ENCODE data around the gene C9orf152. TPM values are rescaled to one million over a fixed set of nuclear protein-coding genes. Genes with fewer than 3 reads are reported as not detected.

The C9orf152 gene
- total and polyA plus RNA-seq, 2 experiments from 2014 or later, result not detected

DNA sequence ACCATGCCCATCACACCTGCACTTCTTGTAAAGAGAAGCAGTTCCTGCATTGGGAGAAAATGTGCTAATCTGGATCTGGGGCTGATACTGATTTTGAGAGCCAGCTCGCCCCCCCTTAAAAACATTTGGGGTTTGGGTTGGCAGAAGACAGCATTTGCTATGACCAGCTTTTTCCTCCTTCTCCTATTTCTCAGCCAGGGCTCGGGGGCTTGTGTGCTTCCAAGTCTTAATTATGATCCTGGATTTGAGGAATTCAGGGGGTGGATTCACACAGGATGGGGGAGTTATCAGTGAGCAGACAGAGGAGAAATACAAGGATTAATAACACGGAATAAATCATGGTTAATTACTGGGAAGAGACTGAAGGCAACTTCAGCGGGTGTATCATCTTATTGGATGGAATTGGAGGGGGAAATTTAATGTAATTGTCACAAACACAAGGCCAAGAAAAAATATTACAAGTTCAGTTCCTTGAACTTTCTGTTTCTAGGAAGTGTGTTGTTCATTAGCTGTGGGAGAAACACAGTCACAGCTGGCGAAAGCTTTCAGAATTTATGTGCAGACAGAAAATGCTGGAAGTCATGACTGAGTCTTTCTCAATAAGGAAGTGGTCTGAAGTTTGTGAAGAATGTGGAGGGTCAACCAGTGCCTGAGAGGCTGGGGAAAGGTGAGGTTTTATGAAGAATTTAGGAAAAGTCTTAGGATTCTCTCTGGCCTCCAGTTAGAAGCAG is 15.3 kb downstream of the C9orf152 start:
- no peak for ATAC-seq
- Histone ChIP-seq H3K4me2 (no peak overlapping the region), H2AFZ (no peak overlapping the region), H3F3A (replicated peaks; ENCODE audit: low read depth) (no peaks in the 10 kb centered on the region), H3K4me1 (ENCODE audit: insufficient read depth) (no peaks in the 10 kb centered on the region), H3K36me3 (ENCODE audit: insufficient read depth) (no peaks in the 10 kb centered on the region), H4K20me1 (replicated peaks; ENCODE audit: insufficient read depth) (no peaks in the 10 kb centered on the region), H3K27me3 (ENCODE audit: insufficient read depth) (no peaks in the 10 kb centered on the region), H3K9me2 (ENCODE audit: insufficient read depth) (0 out of 2 replicates have a peak, but pooled peaks cover 4% of the 10 kb centered on the region), H3K27ac (ENCODE audit: low read depth) (no peak overlapping the region), H3K79me2 (replicated peaks; ENCODE audit: insufficient read depth) (no peaks in the 10 kb centered on the region), H3K4me3 (no peak overlapping the region)
- Mint-ChIP-seq H3K9me3 (no peaks in the 10 kb centered on the region), H3K27ac (no peak overlapping the region), H3K4me1 (0 out of 3 replicates have a peak, but pooled peaks cover 3% of the 10 kb centered on the region), H3K4me3 (no peak overlapping the region), H3K27me3 (ENCODE audit: insufficient read depth, low read depth, poor library complexity) (peaks cover 5% of the 10 kb centered on the region), H3K36me3 (ENCODE audit: low read depth) (no peaks in the 10 kb centered on the region)
- TF ChIP-seq JUNB (IDR thresholded peaks at IDR 0.05; ENCODE audit: unreplicated experiment), result no peak
- TF ChIP-seq STAT1 (IDR thresholded peaks at IDR 0.05; ENCODE audit: unreplicated experiment), result no peak
- TF ChIP-seq, protein P1, sequence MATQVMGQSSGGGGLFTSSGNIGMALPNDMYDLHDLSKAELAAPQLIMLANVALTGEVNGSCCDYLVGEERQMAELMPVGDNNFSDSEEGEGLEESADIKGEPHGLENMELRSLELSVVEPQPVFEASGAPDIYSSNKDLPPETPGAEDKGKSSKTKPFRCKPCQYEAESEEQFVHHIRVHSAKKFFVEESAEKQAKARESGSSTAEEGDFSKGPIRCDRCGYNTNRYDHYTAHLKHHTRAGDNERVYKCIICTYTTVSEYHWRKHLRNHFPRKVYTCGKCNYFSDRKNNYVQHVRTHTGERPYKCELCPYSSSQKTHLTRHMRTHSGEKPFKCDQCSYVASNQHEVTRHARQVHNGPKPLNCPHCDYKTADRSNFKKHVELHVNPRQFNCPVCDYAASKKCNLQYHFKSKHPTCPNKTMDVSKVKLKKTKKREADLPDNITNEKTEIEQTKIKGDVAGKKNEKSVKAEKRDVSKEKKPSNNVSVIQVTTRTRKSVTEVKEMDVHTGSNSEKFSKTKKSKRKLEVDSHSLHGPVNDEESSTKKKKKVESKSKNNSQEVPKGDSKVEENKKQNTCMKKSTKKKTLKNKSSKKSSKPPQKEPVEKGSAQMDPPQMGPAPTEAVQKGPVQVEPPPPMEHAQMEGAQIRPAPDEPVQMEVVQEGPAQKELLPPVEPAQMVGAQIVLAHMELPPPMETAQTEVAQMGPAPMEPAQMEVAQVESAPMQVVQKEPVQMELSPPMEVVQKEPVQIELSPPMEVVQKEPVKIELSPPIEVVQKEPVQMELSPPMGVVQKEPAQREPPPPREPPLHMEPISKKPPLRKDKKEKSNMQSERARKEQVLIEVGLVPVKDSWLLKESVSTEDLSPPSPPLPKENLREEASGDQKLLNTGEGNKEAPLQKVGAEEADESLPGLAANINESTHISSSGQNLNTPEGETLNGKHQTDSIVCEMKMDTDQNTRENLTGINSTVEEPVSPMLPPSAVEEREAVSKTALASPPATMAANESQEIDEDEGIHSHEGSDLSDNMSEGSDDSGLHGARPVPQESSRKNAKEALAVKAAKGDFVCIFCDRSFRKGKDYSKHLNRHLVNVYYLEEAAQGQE (IDR thresholded peaks at IDR 0.05; ENCODE audit: unreplicated experiment), result no peak
- no peak for TF ChIP-seq ZNF114 (CRISPR knock-in tag; IDR thresholded peaks at IDR 0.05)
- TF ChIP-seq CREB1 (CRISPR knock-in tag; IDR thresholded peaks at IDR 0.05; ENCODE audit: low read depth), result no peak
- TF ChIP-seq, protein P2, sequence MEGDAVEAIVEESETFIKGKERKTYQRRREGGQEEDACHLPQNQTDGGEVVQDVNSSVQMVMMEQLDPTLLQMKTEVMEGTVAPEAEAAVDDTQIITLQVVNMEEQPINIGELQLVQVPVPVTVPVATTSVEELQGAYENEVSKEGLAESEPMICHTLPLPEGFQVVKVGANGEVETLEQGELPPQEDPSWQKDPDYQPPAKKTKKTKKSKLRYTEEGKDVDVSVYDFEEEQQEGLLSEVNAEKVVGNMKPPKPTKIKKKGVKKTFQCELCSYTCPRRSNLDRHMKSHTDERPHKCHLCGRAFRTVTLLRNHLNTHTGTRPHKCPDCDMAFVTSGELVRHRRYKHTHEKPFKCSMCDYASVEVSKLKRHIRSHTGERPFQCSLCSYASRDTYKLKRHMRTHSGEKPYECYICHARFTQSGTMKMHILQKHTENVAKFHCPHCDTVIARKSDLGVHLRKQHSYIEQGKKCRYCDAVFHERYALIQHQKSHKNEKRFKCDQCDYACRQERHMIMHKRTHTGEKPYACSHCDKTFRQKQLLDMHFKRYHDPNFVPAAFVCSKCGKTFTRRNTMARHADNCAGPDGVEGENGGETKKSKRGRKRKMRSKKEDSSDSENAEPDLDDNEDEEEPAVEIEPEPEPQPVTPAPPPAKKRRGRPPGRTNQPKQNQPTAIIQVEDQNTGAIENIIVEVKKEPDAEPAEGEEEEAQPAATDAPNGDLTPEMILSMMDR (conservative IDR thresholded peaks at IDR 0.05; ENCODE audit: low read depth in 2 of 2), result no peak
- TF ChIP-seq, protein P3, sequence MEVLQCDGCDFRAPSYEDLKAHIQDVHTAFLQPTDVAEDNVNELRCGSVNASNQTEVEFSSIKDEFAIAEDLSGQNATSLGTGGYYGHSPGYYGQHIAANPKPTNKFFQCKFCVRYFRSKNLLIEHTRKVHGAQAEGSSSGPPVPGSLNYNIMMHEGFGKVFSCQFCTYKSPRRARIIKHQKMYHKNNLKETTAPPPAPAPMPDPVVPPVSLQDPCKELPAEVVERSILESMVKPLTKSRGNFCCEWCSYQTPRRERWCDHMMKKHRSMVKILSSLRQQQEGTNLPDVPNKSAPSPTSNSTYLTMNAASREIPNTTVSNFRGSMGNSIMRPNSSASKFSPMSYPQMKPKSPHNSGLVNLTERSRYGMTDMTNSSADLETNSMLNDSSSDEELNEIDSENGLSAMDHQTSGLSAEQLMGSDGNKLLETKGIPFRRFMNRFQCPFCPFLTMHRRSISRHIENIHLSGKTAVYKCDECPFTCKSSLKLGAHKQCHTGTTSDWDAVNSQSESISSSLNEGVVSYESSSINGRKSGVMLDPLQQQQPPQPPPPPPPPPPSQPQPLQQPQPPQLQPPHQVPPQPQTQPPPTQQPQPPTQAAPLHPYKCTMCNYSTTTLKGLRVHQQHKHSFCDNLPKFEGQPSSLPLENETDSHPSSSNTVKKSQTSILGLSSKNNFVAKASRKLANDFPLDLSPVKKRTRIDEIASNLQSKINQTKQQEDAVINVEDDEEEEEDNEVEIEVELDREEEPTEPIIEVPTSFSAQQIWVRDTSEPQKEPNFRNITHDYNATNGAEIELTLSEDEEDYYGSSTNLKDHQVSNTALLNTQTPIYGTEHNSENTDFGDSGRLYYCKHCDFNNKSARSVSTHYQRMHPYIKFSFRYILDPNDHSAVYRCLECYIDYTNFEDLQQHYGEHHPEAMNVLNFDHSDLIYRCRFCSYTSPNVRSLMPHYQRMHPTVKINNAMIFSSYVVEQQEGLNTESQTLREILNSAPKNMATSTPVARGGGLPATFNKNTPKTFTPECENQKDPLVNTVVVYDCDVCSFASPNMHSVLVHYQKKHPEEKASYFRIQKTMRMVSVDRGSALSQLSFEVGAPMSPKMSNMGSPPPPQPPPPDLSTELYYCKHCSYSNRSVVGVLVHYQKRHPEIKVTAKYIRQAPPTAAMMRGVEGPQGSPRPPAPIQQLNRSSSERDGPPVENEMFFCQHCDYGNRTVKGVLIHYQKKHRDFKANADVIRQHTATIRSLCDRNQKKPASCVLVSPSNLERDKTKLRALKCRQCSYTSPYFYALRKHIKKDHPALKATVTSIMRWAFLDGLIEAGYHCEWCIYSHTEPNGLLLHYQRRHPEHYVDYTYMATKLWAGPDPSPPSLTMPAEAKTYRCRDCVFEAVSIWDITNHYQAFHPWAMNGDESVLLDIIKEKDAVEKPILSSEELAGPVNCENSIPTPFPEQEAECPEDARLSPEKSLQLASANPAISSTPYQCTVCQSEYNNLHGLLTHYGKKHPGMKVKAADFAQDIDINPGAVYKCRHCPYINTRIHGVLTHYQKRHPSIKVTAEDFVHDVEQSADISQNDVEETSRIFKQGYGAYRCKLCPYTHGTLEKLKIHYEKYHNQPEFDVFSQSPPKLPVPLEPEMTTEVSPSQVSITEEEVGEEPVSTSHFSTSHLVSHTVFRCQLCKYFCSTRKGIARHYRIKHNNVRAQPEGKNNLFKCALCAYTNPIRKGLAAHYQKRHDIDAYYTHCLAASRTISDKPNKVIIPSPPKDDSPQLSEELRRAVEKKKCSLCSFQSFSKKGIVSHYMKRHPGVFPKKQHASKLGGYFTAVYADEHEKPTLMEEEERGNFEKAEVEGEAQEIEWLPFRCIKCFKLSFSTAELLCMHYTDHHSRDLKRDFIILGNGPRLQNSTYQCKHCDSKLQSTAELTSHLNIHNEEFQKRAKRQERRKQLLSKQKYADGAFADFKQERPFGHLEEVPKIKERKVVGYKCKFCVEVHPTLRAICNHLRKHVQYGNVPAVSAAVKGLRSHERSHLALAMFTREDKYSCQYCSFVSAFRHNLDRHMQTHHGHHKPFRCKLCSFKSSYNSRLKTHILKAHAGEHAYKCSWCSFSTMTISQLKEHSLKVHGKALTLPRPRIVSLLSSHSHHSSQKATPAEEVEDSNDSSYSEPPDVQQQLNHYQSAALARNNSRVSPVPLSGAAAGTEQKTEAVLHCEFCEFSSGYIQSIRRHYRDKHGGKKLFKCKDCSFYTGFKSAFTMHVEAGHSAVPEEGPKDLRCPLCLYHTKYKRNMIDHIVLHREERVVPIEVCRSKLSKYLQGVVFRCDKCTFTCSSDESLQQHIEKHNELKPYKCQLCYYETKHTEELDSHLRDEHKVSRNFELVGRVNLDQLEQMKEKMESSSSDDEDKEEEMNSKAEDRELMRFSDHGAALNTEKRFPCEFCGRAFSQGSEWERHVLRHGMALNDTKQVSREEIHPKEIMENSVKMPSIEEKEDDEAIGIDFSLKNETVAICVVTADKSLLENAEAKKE (CRISPR knock-in tag; IDR thresholded peaks at IDR 0.05), result no peak
- no peak for TF ChIP-seq EZH2 (IDR thresholded peaks at IDR 0.05; ENCODE audit: low read depth, unreplicated experiment)
- TF ChIP-seq EZH2phosphoT487 (IDR thresholded peaks at IDR 0.05; ENCODE audit: unreplicated experiment), result no peak
- TF ChIP-seq POLR2AphosphoS5 (IDR thresholded peaks at IDR 0.05; ENCODE audit: low read depth), result no peak
- no peak for TF ChIP-seq NANOG (IDR thresholded peaks at IDR 0.05; ENCODE audit: borderline replicate concordance)
- TF ChIP-seq, protein P4, sequence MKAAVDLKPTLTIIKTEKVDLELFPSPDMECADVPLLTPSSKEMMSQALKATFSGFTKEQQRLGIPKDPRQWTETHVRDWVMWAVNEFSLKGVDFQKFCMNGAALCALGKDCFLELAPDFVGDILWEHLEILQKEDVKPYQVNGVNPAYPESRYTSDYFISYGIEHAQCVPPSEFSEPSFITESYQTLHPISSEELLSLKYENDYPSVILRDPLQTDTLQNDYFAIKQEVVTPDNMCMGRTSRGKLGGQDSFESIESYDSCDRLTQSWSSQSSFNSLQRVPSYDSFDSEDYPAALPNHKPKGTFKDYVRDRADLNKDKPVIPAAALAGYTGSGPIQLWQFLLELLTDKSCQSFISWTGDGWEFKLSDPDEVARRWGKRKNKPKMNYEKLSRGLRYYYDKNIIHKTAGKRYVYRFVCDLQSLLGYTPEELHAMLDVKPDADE (IDR thresholded peaks at IDR 0.05), result no peak
- TF ChIP-seq ZNF331 (CRISPR knock-in tag; IDR thresholded peaks at IDR 0.05; ENCODE audit: low read depth), result no peak
- DNase-seq (ENCODE audit: low spot score), result no peak
